Pericardium fibroblast (primary cell): ENCODE results near the gene PSMA7. TPM values are rescaled to one million over a fixed set of nuclear protein-coding genes. Genes with fewer than 3 reads are reported as not detected.

Experiments
- total RNA-seq: library from RNA; depleted of rRNA; stranded (reverse); fragments of >200 nt; gene quantifications from 2 replicates; pipeline ENCODE4 v1.2.3, GENCODE V29; 2015

Gene PSMA7
- 254 and 307 TPM in 2 replicates for total RNA-seq

DNA sequence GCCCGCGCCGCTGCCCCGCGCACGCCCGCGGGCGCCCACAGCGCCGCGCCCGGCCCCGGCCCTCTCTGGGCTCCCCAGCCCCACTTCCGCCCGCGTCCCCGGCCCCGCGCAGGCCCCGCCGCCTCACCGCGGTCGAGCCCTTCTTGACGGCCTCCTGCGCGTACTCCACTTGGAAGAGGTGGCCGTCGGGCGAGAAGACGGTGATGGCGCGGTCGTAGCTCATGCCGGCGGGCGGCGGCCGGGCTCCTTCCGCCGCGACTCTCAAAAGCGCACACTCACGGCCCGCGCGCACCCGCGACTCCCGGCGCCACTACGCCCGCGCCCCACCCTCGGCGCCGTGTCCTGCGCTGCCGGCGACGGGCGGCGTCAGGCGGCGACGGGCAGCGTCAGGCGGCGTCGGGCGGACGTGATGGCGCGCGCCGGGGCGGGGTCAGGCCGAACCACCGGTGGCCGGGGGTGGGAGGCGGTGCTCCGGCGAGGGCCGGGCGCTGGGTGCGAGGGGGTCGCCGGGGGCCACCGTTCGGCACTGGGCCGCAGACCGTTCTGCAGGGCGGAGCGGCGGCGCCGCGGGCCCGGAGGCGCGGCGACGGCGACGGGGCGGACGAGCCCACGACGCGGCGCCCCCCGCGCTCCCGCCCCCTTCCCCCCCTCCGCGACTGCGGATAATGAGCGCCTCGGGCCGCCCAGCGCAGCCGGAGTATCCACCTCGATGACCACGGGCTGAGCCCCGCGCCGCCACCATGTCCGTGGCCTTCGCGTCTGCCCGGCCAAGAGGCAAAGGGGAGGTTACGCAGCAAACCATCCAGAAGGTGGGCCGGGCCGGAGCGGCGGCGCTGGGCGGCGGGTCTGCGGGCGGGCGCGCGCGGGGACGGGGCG, at the start of gene PSMA7, which contains the start of gene SS18L1:
Gene PSMA7 (minus strand): TSS at position 314 of the 876 bp plus-strand sequence. CDS start 91 bp downstream, at position 223.
Gene SS18L1 (plus strand): TSS at position 689 of the 876 bp plus-strand sequence. CDS start 52 bp downstream, at position 741.

GRCh38 chr20:62182469-62183425, 39.6 kb upstream of the PSMA7 start, which contains the start of gene MTG2:
Gene MTG2, plus strand, starts transcription at chr20:62183028. Its CDS starts 10,393 bp downstream, at chr20:62193421.

DNA sequence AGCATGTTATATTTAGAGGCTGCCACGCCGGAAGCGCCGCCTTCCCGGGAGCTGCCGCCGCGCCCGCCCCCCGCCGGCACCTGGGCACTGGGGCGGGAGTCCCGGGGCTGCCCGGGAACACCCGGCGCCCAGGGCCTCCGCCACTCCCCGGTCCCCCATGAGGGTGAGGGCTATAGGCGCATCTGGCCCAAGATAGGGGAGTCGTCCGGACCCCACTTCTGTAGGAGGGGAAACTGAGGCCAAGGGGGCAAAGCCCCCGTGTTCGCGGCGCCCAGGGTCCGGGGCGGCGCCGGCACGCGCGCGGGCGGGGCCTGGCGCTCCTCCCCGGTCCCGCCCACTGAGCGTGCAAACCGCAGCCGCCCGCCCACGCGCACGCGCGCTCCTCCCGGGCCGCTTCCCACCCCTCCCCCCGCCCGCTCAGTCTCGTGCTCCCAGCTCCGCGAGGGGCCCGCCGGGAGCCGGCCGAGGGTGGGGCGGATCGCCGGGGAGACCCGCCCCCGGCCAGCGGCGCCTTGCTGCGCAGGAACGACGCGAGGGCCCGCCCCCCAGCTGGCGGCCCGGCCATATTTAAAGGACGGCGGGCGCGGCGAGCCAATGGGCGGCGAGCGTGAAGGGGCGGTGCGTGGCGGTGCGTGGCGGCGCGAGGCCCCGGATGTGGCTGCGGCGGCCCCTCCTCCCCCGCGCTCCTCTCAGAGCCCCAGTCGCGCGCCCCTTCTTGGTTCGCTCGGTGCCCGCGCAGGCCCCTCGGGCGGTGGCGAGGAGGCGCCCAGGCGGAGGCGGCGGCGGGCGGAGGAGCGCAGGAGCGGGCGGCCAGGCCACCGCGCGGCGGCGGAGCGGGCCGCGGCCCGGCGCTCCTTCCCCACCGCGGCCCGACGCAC, 21.2 kb downstream of the PSMA7 start, which contains the start of gene LSM14B:
Gene LSM14B (plus strand): TSS at position 700 of the 878 bp plus-strand sequence. CDS start 192 bp downstream, outside the sequence.

Other genes starting within 250 kb of the PSMA7 start
- 2.8 and 4.6 TPM in 2 replicates for gene TAF4, start 77.5 kb downstream of the PSMA7 start, total RNA-seq
- 26.1 and 30.5 TPM in 2 replicates for gene LSM14B, start 20.9 kb downstream of the PSMA7 start, total RNA-seq
- 5.7 and 5.9 TPM in 2 replicates for gene SS18L1, start 375 bp upstream of the PSMA7 start, total RNA-seq
- 22.8 and 23.6 TPM in 2 replicates for gene MTG2, start 39.6 kb upstream of the PSMA7 start, total RNA-seq
- gene HRH3, start 76.9 kb upstream of the PSMA7 start, total RNA-seq: not detected in 2 replicates
- 15.0 and 18.2 TPM in 2 replicates for gene OSBPL2, start 95.1 kb upstream of the PSMA7 start, total RNA-seq
- gene ADRM1, start 159.6 kb upstream of the PSMA7 start, total RNA-seq: 101 and 124 TPM in 2 replicates
- gene LAMA5, start 223.9 kb upstream of the PSMA7 start, total RNA-seq: 41.1 and 63.5 TPM in 2 replicates
- gene RPS21, start 243.7 kb upstream of the PSMA7 start, total RNA-seq: 1,647 and 2,319 TPM in 2 replicates